Measurements from ENCODE around the gene EMID1.
"Not testable (repeated sequence)": the region's sequence is repeated elsewhere in the genome, so short reads cannot be mapped to it uniquely, and the experiment has no call there.

DNA sequence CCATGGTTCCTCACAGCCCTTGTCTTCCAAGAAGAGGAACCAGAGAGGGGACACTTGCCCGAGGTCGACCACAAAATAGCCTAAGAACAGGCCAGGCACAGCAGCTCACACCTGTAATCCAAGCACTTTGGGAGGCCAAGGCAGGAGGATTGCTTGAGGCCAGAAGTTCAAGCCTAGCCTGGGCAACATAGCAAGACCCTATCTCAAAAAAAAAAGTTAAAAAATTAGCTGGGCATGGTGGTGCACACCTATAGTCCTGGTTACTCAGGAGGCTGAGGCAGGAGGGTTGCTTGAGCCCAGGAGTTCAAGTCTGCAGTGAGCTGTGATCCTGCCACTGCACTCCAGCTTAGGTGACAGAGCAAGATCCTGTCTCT, 13.7 kb downstream of the EMID1 start:
- TF ChIP-seq, protein P1, sequence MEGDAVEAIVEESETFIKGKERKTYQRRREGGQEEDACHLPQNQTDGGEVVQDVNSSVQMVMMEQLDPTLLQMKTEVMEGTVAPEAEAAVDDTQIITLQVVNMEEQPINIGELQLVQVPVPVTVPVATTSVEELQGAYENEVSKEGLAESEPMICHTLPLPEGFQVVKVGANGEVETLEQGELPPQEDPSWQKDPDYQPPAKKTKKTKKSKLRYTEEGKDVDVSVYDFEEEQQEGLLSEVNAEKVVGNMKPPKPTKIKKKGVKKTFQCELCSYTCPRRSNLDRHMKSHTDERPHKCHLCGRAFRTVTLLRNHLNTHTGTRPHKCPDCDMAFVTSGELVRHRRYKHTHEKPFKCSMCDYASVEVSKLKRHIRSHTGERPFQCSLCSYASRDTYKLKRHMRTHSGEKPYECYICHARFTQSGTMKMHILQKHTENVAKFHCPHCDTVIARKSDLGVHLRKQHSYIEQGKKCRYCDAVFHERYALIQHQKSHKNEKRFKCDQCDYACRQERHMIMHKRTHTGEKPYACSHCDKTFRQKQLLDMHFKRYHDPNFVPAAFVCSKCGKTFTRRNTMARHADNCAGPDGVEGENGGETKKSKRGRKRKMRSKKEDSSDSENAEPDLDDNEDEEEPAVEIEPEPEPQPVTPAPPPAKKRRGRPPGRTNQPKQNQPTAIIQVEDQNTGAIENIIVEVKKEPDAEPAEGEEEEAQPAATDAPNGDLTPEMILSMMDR (conservative IDR thresholded peaks at IDR 0.05; ENCODE audit: low read length) = not testable (repeated sequence)
- not testable (repeated sequence) for TF ChIP-seq EZH2phosphoT487 (IDR thresholded peaks at IDR 0.05; ENCODE audit: borderline replicate concordance)

Measured in Loucy (cell line).